Stimulated activated CD4-positive, alpha-beta T cell treated with anti-CD3 and anti-CD28 coated beads, Interleukin-15, amount 100 ng/mL, for 48 hours (primary cell): Measurements from ENCODE around the gene TMEM273.
"Not testable (repeated sequence)": the region's sequence is repeated elsewhere in the genome, so short reads cannot be mapped to it uniquely, and the experiment has no call there.

Experiments
- DNase-seq, 2 donors: peaks; one replicate each; pipeline ENCODE4 v3.0.0-alpha.2; 2020; ENCODE audit warnings: low read depth in 2 of 2

Gene TMEM273

GRCh38 chr10:49205206-49205605 is 17.0 kb upstream of the TMEM273 start:
- DNase-seq: no peak

- DNase-seq: no peak
Measured at GRCh38 chr10:49204119-49204518, 15.9 kb upstream of the TMEM273 start.

- no peak for DNase-seq
Measured at GRCh38 chr10:49202266-49202665, 14.1 kb upstream of the TMEM273 start.

GRCh38 chr10:49200854-49201253 is 12.7 kb upstream of the TMEM273 start:
- no peak for DNase-seq

GRCh38 chr10:49197171-49197570 is 9.0 kb upstream of the TMEM273 start:
- no peak for DNase-seq

- not testable (repeated sequence) for DNase-seq
Measured at GRCh38 chr10:49195864-49196263, 7.7 kb upstream of the TMEM273 start.

GRCh38 chr10:49194212-49194920 is 6.2 kb upstream of the TMEM273 start:
- DNase-seq: no peak

GRCh38 chr10:49191349-49191748 is 3.2 kb upstream of the TMEM273 start:
- no peak for DNase-seq

- no peak for DNase-seq
Measured at GRCh38 chr10:49189422-49189821, 1.2 kb upstream of the TMEM273 start.

GRCh38 chr10:49187044-49187484 is 1.1 kb downstream of the TMEM273 start:
- no peak for DNase-seq

- no peak for DNase-seq
Measured at GRCh38 chr10:49186613-49187012, 1.6 kb downstream of the TMEM273 start.

GRCh38 chr10:49185213-49185612 is 3.0 kb downstream of the TMEM273 start:
- DNase-seq: no peak

- DNase-seq: no peak
Measured at GRCh38 chr10:49184642-49185111, 3.5 kb downstream of the TMEM273 start.

- no peak for DNase-seq
Measured at GRCh38 chr10:49183596-49184542, 4.3 kb downstream of the TMEM273 start.

- no peak for DNase-seq
Measured at GRCh38 chr10:49182776-49183175, 5.4 kb downstream of the TMEM273 start.

- no peak for DNase-seq
Measured at GRCh38 chr10:49180444-49180860, 7.7 kb downstream of the TMEM273 start.

GRCh38 chr10:49179699-49180443 is 8.3 kb downstream of the TMEM273 start:
- no peak for DNase-seq

GRCh38 chr10:49178489-49179471 is 9.4 kb downstream of the TMEM273 start:
- DNase-seq: no peak

GRCh38 chr10:49177391-49178355 is 10.5 kb downstream of the TMEM273 start:
- peak; percentile 64 to 68 for DNase-seq
